H1 (cell line): ENCODE measurements around the gene RAP1GDS1. TPM values are rescaled to one million over a fixed set of nuclear protein-coding genes. Genes with fewer than 3 reads are reported as not detected.

Experiments
- CTCF ChIA-PET: fragments of 300-600 bp; sonication (Branson Sonifier 250); formaldehyde crosslinking; loops from one replicate; lab custom pipeline; 2021; ENCODE audit not compliant: partially characterized antibody; lab: Charles Lee
- POLR2A ChIA-PET: fragments of 300-600 bp; sonication (Branson Sonifier 250); formaldehyde crosslinking; loops from one replicate; lab custom pipeline; 2021; ENCODE audit warnings: inconsistent platforms; ENCODE audit not compliant: partially characterized antibody; lab: Charles Lee
- DNase-seq, 2 experiments: peaks; one replicate each; pipeline versions ENCODE4 v3.0.0 to v3.0.0-alpha.2; 2010 to 2022; ENCODE audit warnings: low spot score in 2 of 2, low read depth in 1 of 2, mixed read lengths in 1 of 2
- FAIRE-seq: peaks from 2 replicates; lab custom pipeline; 2011; peaks lifted over from hg19 to GRCh38; lab: Jason Lieb, UNC
- H2AFZ ChIP-seq: 2 replicates; pipeline ENCODE4 v1.8.1; 2012; ENCODE audit warnings: low read length, inconsistent platforms
- H2AK5ac ChIP-seq: 2 replicates; pipeline ENCODE4 v1.6.1; 2013; ENCODE audit warnings: low read depth, low read length
- H2BK120ac ChIP-seq: replicated peaks from 2 replicates; pipeline ENCODE3; 2013; ENCODE audit warnings: low read depth, low read length, inconsistent platforms
- H2BK12ac ChIP-seq: 2 replicates; pipeline ENCODE4 v1.6.1; 2013; ENCODE audit warnings: low read depth, low read length
- H2BK15ac ChIP-seq: 2 replicates; pipeline ENCODE4 v1.6.1; 2013; ENCODE audit warnings: low read length
- H2BK20ac ChIP-seq: 2 replicates; pipeline ENCODE4 v1.6.1; 2013; ENCODE audit warnings: low read length
- H2BK5ac ChIP-seq: 2 replicates; pipeline ENCODE4 v1.6.1; 2013; ENCODE audit warnings: low read depth, low read length
- H3K14ac ChIP-seq: 2 replicates; pipeline ENCODE4 v1.6.1; 2013; ENCODE audit warnings: inconsistent platforms; ENCODE audit not compliant: insufficient read length
- H3K18ac ChIP-seq: 2 replicates; pipeline ENCODE4 v1.6.1; 2013; ENCODE audit warnings: low read length; ENCODE audit errors: extremely low read depth
- H3K23ac ChIP-seq: 2 replicates; pipeline ENCODE4 v1.6.1; 2013; ENCODE audit warnings: inconsistent platforms; ENCODE audit not compliant: insufficient read length
- H3K23me2 ChIP-seq: 2 replicates; pipeline ENCODE4 v1.6.1; 2013; ENCODE audit warnings: low read depth, low read length
- H3K27ac ChIP-seq: 2 replicates; pipeline ENCODE4 v1.6.1; 2011; ENCODE audit warnings: low read depth, low read length, inconsistent platforms
- H3K27me3 ChIP-seq, 4 experiments: replicated peaks in 1 of 4; 1 replicate in 1 of 4; 2 replicates in 3 of 4; pipeline versions ENCODE4 v1.6.1 to v1.8.1; 2011 to 2013; ENCODE audit warnings: low read length in 3 of 4, mild to moderate bottlenecking in 3 of 4, inconsistent platforms in 2 of 4, mixed read lengths in 2 of 4, moderate library complexity in 1 of 4; ENCODE audit not compliant: control insufficient read depth in 3 of 4, insufficient read depth in 3 of 4; ENCODE audit errors: extremely low read depth in 1 of 4
- H3K36me3 ChIP-seq, 4 experiments: 2 replicates each; pipeline versions ENCODE4 v1.6.1 to v1.8.1; 2011 to 2013; ENCODE audit warnings: mild to moderate bottlenecking in 4 of 4, low read length in 3 of 4, moderate library complexity in 2 of 4, control low read depth in 1 of 4, inconsistent platforms in 1 of 4; ENCODE audit not compliant: insufficient read depth in 4 of 4, control insufficient read depth in 2 of 4
- H3K4ac ChIP-seq: replicated peaks from 2 replicates; pipeline ENCODE3; 2013; ENCODE audit warnings: low read length, low read depth, mixed read lengths, inconsistent platforms; ENCODE audit not compliant: insufficient read length
- H3K4me1 ChIP-seq, 4 experiments: replicated peaks in 1 of 4; 1 replicate in 1 of 4; 2 replicates in 3 of 4; pipeline versions ENCODE4 v1.6.1 to v1.8.1; 2011 to 2013; ENCODE audit warnings: low read length in 3 of 4, inconsistent platforms in 2 of 4, mixed read lengths in 1 of 4; ENCODE audit not compliant: insufficient read depth in 4 of 4, control insufficient read depth in 3 of 4
- H3K4me2 ChIP-seq, 2 experiments: 2 replicates each; pipeline versions ENCODE4 v1.6.1 to v1.8.1; 2011 to 2013; ENCODE audit warnings: low read depth in 2 of 2, low read length in 2 of 2, control low read depth in 1 of 2, inconsistent platforms in 1 of 2, mild to moderate bottlenecking in 1 of 2; ENCODE audit not compliant: insufficient read depth in 1 of 2
- H3K4me3 ChIP-seq, 4 experiments: fragments of 200-600, 300-600 bp in 1 of 4; sonication (generic), shearing (Covaris generic), sonication (Bioruptor Twin) in 1 of 4; 2 replicates each; pipeline versions ENCODE4 v1.5.1 to v1.8.1; 2011 to 2016; ENCODE audit warnings: low read length in 4 of 4, low read depth in 3 of 4, control low read depth in 2 of 4, inconsistent platforms in 2 of 4, mild to moderate bottlenecking in 2 of 4, mixed read lengths in 1 of 4, moderate library complexity in 1 of 4; ENCODE audit not compliant: insufficient read depth in 2 of 4; ENCODE audit errors: extremely low read depth in 1 of 4
- H3K56ac ChIP-seq: replicated peaks from 2 replicates; pipeline ENCODE3; 2013; ENCODE audit warnings: low read depth, mild to moderate bottlenecking, mixed read lengths, low read length, inconsistent platforms; ENCODE audit not compliant: insufficient read length
- H3K79me1 ChIP-seq: 2 replicates; pipeline ENCODE4 v1.6.1; 2013; ENCODE audit warnings: low read depth, low read length, control low read depth
- H3K79me2 ChIP-seq, 2 experiments: 2 replicates each; pipeline versions ENCODE4 v1.6.1 to v1.8.1; 2012 to 2013; ENCODE audit warnings: low read length in 2 of 2, mild to moderate bottlenecking in 2 of 2, inconsistent platforms in 1 of 2; ENCODE audit not compliant: insufficient read depth in 2 of 2, control insufficient read depth in 1 of 2
- H3K9ac ChIP-seq, 4 experiments: replicated peaks in 1 of 4; 1 replicate in 1 of 4; 2 replicates in 3 of 4; pipeline versions ENCODE4 v1.6.1 to v1.8.1; 2011 to 2013; ENCODE audit warnings: low read depth in 3 of 4, low read length in 3 of 4, control low read depth in 2 of 4, mild to moderate bottlenecking in 2 of 4, moderate library complexity in 2 of 4, inconsistent platforms in 1 of 4; ENCODE audit errors: extremely low read depth in 1 of 4
- H3K9me3 ChIP-seq, 2 experiments: 2 replicates each; pipeline versions ENCODE4 v1.6.1 to v1.8.1; 2012 to 2013; ENCODE audit warnings: mild to moderate bottlenecking in 2 of 2, moderate library complexity in 2 of 2, control low read depth in 1 of 2, inconsistent platforms in 1 of 2, low read depth in 1 of 2, low read length in 1 of 2, mixed read lengths in 1 of 2; ENCODE audit not compliant: insufficient read depth in 2 of 2
- H4K20me1 ChIP-seq, 2 experiments: replicated peaks in 1 of 2; 2 replicates each; pipeline versions ENCODE3 to v1.8.1; 2011 to 2013; ENCODE audit warnings: inconsistent platforms in 2 of 2, low read length in 2 of 2, mild to moderate bottlenecking in 1 of 2; ENCODE audit not compliant: insufficient read depth in 2 of 2, control insufficient read depth in 1 of 2
- H4K5ac ChIP-seq: 2 replicates; pipeline ENCODE4 v1.6.1; 2013; ENCODE audit warnings: low read length, low read depth, mixed read lengths, inconsistent platforms; ENCODE audit not compliant: insufficient read length
- H4K8ac ChIP-seq: 2 replicates; pipeline ENCODE4 v1.8.0; 2013; ENCODE audit warnings: mild to moderate bottlenecking, moderate library complexity, low read length, inconsistent platforms; ENCODE audit not compliant: insufficient read depth; ENCODE audit errors: extremely low read depth
- H4K91ac ChIP-seq: replicated peaks from 2 replicates; pipeline ENCODE3; 2013; ENCODE audit warnings: low read length, mixed read lengths, inconsistent platforms; ENCODE audit not compliant: insufficient read length
- CBX5 ChIP-seq: fragments of 300-800, 300-1000 bp; sonication (generic); IDR thresholded peaks from 2 replicates; pipeline ENCODE4 v1.7.1; 2016; ENCODE audit warnings: antibody characterized with exemption, low read length, low read depth
- CHD2 ChIP-seq: IDR thresholded peaks from 2 replicates; pipeline ENCODE4 v1.6.1; 2012; ENCODE audit warnings: low read length, improper control_type of control experiment
- CTBP2 ChIP-seq: IDR thresholded peaks from 2 replicates; pipeline ENCODE4 v1.7.0; 2011; ENCODE audit warnings: borderline replicate concordance, mild to moderate bottlenecking, moderate library complexity, mixed read lengths, low read length; ENCODE audit not compliant: insufficient read depth, insufficient read length
- E2F6 ChIP-seq: IDR thresholded peaks from 2 replicates; pipeline ENCODE4 v1.6.1; 2012; ENCODE audit warnings: inconsistent platforms
- JUN ChIP-seq: IDR thresholded peaks from 2 replicates; pipeline ENCODE4 v1.6.1; 2011; ENCODE audit warnings: low read depth, mild to moderate bottlenecking, improper control_type of control experiment, low read length
- KDM4A ChIP-seq: IDR thresholded peaks from one replicate; pipeline ENCODE4 v1.7.1; 2012; ENCODE audit warnings: low read depth, mild to moderate bottlenecking, moderate library complexity, low read length, inconsistent platforms; ENCODE audit not compliant: severe bottlenecking
- SUZ12 ChIP-seq: fragments of 200-600 bp; sonication (generic); IDR thresholded peaks from 2 replicates; pipeline ENCODE4 v1.6.1; 2012; ENCODE audit warnings: mild to moderate bottlenecking, inconsistent platforms, low read length, moderate library complexity, mixed read lengths
- TAF7 ChIP-seq: optimal IDR thresholded peaks from 2 replicates; pipeline ENCODE3; 2011; ENCODE audit warnings: low read depth, mild to moderate bottlenecking, inconsistent platforms, low read length, moderate library complexity, borderline replicate concordance
- ZNF274 ChIP-seq: IDR thresholded peaks from 2 replicates; pipeline ENCODE4 v1.7.0; 2012; ENCODE audit warnings: low read length, borderline replicate concordance; ENCODE audit errors: extremely low read depth
- polyA plus RNA-seq, 7 experiments: library from polyadenylated mRNA; depleted of rRNA in 3 of 7; stranded (reverse) in 5 of 7; unstranded in 2 of 7; fragments of >200 nt in 5 of 7; fragments of 200-250 nt in 2 of 7; gene quantifications; 1 replicate in 5 of 7; 2 replicates in 1 of 7; 4 replicates in 1 of 7; pipeline versions ENCODE4 v1.2.1 to v1.2.3, GENCODE V29; 2011 to 2013; ENCODE audit warnings: missing spikeins in 2 of 7, mixed read lengths in 2 of 7
- total RNA-seq: library from RNA; stranded (reverse); fragmentation: NEBNext Ultra II Directional; extraction: Animal tissue kit (Norgen Biotek cat#: 25700); gene quantifications from 2 replicates; pipeline ENCODE4 v1.2.1, GENCODE V29; 2021

Gene RAP1GDS1
- total and polyA plus RNA-seq, 2 of the 8 experiments (the other 6 are each of a cell fraction or from before 2014, with no cell fraction given): 12.8 to 31.9 TPM

GRCh38 chr4:98363431-98363830, 102.2 kb downstream of the RAP1GDS1 start:
- Histone ChIP-seq H2BK120ac (no peak overlapping the region), H2AFZ (no peak overlapping the region), H3K4me3 (no peak overlapping the region), H2BK20ac (no peak overlapping the region), H4K20me1 (no peaks in the 10 kb centered on the region), H2BK15ac (no peak overlapping the region), H4K5ac (no peak overlapping the region), H3K79me1 (no peaks in the 10 kb centered on the region; the same call in 1 of the 2 replicates), H3K79me2 (no peaks in the 10 kb centered on the region), H3K56ac (no peak overlapping the region), H3K4me2 (no peak overlapping the region), H4K8ac (no peak overlapping the region), H2BK5ac (no peak overlapping the region), H4K91ac (no peak overlapping the region), H3K4ac (no peak overlapping the region), H3K23ac (no peak overlapping the region), H3K36me3 (peaks cover 0 to 24% (median 0%) of the 10 kb centered on the region in 4 experiments; a peak in 2 of 8 replicates), H3K23me2 (no peaks in the 10 kb centered on the region), H2AK5ac (no peak overlapping the region), H3K27me3 (peaks cover 0 to 1% (median 0%) of the 10 kb centered on the region in 4 experiments; a peak in 1 of 7 replicates), H2BK12ac (no peak overlapping the region), H3K18ac (no peak overlapping the region), H3K27ac (no peak overlapping the region), H3K4me1 (no peaks in the 10 kb centered on the region), H3K14ac (no peak overlapping the region), H3K9ac (no peak overlapping the region), H3K9me3 (peaks cover 15 to 16% of the 10 kb centered on the region in 2 experiments)
- ChIA-PET CTCF (interaction anchor here (0.6 kb wide), 1 partner anchor 598 kb away, joined by 5 read pairs; no protein-coding TSS in a partner anchor), POLR2A (no interaction called here)
- TF ChIP-seq E2F6: no peak
- no peak for TF ChIP-seq KDM4A
- no peak for TF ChIP-seq CBX5
- TF ChIP-seq CTBP2: no peak
- TF ChIP-seq TAF7: no peak
- no peak for TF ChIP-seq CHD2
- TF ChIP-seq SUZ12: no peak
- TF ChIP-seq ZNF274: no peak
- TF ChIP-seq JUN: no peak
- DNase-seq (no peak), FAIRE-seq (no peak)
